Testis (tissue), 3 donors: ENCODE measurements around the gene PLB1. TPM values are rescaled to one million over a fixed set of nuclear protein-coding genes. Genes with fewer than 3 reads are reported as not detected.

ENCODE experiments used
- DNase-seq: peaks from one replicate; pipeline ENCODE4 v3.0.0-alpha.2; 2019
- H3K27ac ChIP-seq, 2 donors: fragments of 200-600 bp; sonication (generic); one replicate each; pipeline ENCODE4 v1.5.1; 2019
- H3K27me3 ChIP-seq: fragments of 200-600 bp; sonication (generic); one replicate; pipeline ENCODE4 v1.5.1; 2019
- H3K36me3 ChIP-seq: fragments of 200-600 bp; sonication (generic); one replicate; pipeline ENCODE4 v1.5.1; 2017; ENCODE audit warnings: low read depth; ENCODE audit errors: missing control alignments
- H3K4me1 ChIP-seq: fragments of 200-600 bp; sonication (generic); one replicate; pipeline ENCODE4 v1.5.1; 2019
- H3K4me3 ChIP-seq, 2 donors: fragments of 200-600 bp; sonication (generic); one replicate each; pipeline ENCODE4 v1.5.1; 2017 to 2019
- H3K9me3 ChIP-seq: fragments of 200-600 bp; sonication (generic); one replicate; pipeline ENCODE4 v1.5.1; 2017
- CTCF ChIP-seq, 3 experiments: fragments of 450-650 bp in 2 of 3; fragments of 200-600 bp in 1 of 3; sonication (generic) in 1 of 3; IDR thresholded peaks; one replicate each; pipeline ENCODE4 v1.5.1; 2016 to 2019; ENCODE audit warnings: antibody characterized with exemption in 3 of 3, mild to moderate bottlenecking in 2 of 3, moderate library complexity in 1 of 3
- POLR2A ChIP-seq: fragments of 450-650 bp; IDR thresholded peaks from one replicate; pipeline ENCODE4 v1.6.1; 2017; ENCODE audit warnings: antibody characterized with exemption, mild to moderate bottlenecking, moderate library complexity
- WGBS, 2 donors: methylation state at CpG; one replicate each; pipeline ENCODE4 v1.1.5; 2018; 5-methylcytosine and 5-hydroxymethylcytosine counted together
- intact Hi-C: fragments of 100-400 bp; cut with DNase I; formaldehyde crosslinking; loops from one replicate; pipeline ENCODE4 v1.15.1; 2023; ENCODE audit warnings: low total_unique reads
- polyA plus RNA-seq: library from polyadenylated mRNA; stranded (reverse); fragments of 350-450 nt; fragmentation: Illumina TruSeq; extraction: RNeasy Lipid Tissue Mini Kit (QIAGEN cat#74804); gene quantifications from one replicate; pipeline ENCODE4 v1.2.3, GENCODE V29; 2014; ENCODE audit warnings: low read depth, low replicate concordance; ENCODE audit not compliant: insufficient read depth
- total RNA-seq, 2 donors: library from RNA; depleted of rRNA; stranded (reverse); fragments of >200 nt; gene quantifications; one replicate each; pipeline ENCODE4 v1.2.3, GENCODE V29; 2016

The PLB1 gene
- total and polyA plus RNA-seq, 3 donors from 2014 or later = 7.6 to 10.9 (median 10.4) TPM

GRCh38 chr2:28653892-28654662, 158.2 kb downstream of the PLB1 start:
- H3K36me3 ChIP-seq = no peaks in the 10 kb centered on the region
- H3K4me1 ChIP-seq = no peaks in the 10 kb centered on the region
- intact Hi-C loops = no loop called here
- H3K27me3 ChIP-seq = no peaks in the 10 kb centered on the region
- DNase-seq = no peak
- WGBS, 2 donors = 82 to 94% methylated on average over 2 of the region's 2 CpGs
- no peak overlapping the region for H3K27ac ChIP-seq
- H3K9me3 ChIP-seq = no peaks in the 10 kb centered on the region
- no peak for TF ChIP-seq CTCF (IDR thresholded peaks at IDR 0.05)
- TF ChIP-seq POLR2A = no peak
- no peak overlapping the region for H3K4me3 ChIP-seq

- Histone ChIP-seq H3K4me3 (no peak overlapping the region), H3K4me1 (no peaks in the 10 kb centered on the region), H3K27ac (no peak overlapping the region), H3K27me3 (no peaks in the 10 kb centered on the region), H3K36me3 (no peaks in the 10 kb centered on the region), H3K9me3 (no peaks in the 10 kb centered on the region)
- TF ChIP-seq CTCF (IDR thresholded peaks at IDR 0.05) (no peak), POLR2A (no peak)
- WGBS, 2 donors = 72 to 73% methylated on average over 8 of the region's 8 CpGs
- DNase-seq = no peak
- intact Hi-C loops = no loop called here
Measured at GRCh38 chr2:28654663-28655320, 158.9 kb downstream of the PLB1 start.

GRCh38 chr2:28656937-28657615, 161.2 kb downstream of the PLB1 start:
- Histone ChIP-seq H3K4me1 (peaks cover 13% of the 10 kb centered on the region), H3K4me3 (no peak overlapping the region), H3K27ac (no peak overlapping the region), H3K27me3 (no peaks in the 10 kb centered on the region), H3K36me3 (no peaks in the 10 kb centered on the region), H3K9me3 (no peaks in the 10 kb centered on the region)
- 87 to 93% methylated on average over 5 of the region's 5 CpGs for WGBS, 2 donors
- intact Hi-C loops = no loop called here
- DNase-seq = no peak
- TF ChIP-seq CTCF (IDR thresholded peaks at IDR 0.05) = no peak
- TF ChIP-seq POLR2A = no peak

- Histone ChIP-seq H3K4me1 (peaks cover 24% of the 10 kb centered on the region), H3K27me3 (no peaks in the 10 kb centered on the region), H3K9me3 (no peaks in the 10 kb centered on the region), H3K36me3 (no peaks in the 10 kb centered on the region), H3K27ac (no peak overlapping the region), H3K4me3 (no peak overlapping the region)
- TF ChIP-seq POLR2A = no peak
- TF ChIP-seq CTCF (IDR thresholded peaks at IDR 0.05) = no peak
- no peak for DNase-seq
- intact Hi-C loops = no loop called here
- WGBS, 2 donors = 35 to 56% methylated on average over 1 of the region's 1 CpG
Measured at GRCh38 chr2:28658369-28658768, 162.5 kb downstream of the PLB1 start.
